Thyroid gland (tissue), 4 donors: ENCODE measurements around the gene ZWILCH.

ENCODE experiments used
- POLR2A ChIP-seq, 2 donors: fragments of 450-650 bp; IDR thresholded peaks; one replicate each; pipeline ENCODE4 v1.6.1; 2017; ENCODE audit warnings: antibody characterized with exemption in 2 of 2, mild to moderate bottlenecking in 2 of 2, moderate library complexity in 1 of 2
- TF ChIP-seq, protein P1 (sequence below), 6 experiments: fragments of 200-600 bp in 3 of 6; fragments of 450-650 bp in 3 of 6; sonication (generic) in 3 of 6; IDR thresholded peaks; one replicate each; pipeline ENCODE4 v1.5.1; 2016 to 2019; ENCODE audit warnings: antibody characterized with exemption in 6 of 6, mild to moderate bottlenecking in 2 of 6, inconsistent platforms in 1 of 6, moderate library complexity in 1 of 6

- TF ChIP-seq, protein P1, sequence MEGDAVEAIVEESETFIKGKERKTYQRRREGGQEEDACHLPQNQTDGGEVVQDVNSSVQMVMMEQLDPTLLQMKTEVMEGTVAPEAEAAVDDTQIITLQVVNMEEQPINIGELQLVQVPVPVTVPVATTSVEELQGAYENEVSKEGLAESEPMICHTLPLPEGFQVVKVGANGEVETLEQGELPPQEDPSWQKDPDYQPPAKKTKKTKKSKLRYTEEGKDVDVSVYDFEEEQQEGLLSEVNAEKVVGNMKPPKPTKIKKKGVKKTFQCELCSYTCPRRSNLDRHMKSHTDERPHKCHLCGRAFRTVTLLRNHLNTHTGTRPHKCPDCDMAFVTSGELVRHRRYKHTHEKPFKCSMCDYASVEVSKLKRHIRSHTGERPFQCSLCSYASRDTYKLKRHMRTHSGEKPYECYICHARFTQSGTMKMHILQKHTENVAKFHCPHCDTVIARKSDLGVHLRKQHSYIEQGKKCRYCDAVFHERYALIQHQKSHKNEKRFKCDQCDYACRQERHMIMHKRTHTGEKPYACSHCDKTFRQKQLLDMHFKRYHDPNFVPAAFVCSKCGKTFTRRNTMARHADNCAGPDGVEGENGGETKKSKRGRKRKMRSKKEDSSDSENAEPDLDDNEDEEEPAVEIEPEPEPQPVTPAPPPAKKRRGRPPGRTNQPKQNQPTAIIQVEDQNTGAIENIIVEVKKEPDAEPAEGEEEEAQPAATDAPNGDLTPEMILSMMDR (IDR thresholded peaks at IDR 0.05), result no peak
- TF ChIP-seq POLR2A (IDR thresholded peaks at IDR 0.05), result no peak
Observed at GRCh38 chr15:66545255-66545654, 40.1 kb downstream of the ZWILCH start.
